GM12874 (cell line): ENCODE data around the gene PARD6A.

ENCODE experiments used
- TF ChIP-seq, protein P1 (sequence below): IDR thresholded peaks from 2 replicates; pipeline ENCODE4 v1.5.1; 2011; ENCODE audit warnings: low read depth, mild to moderate bottlenecking, control low read depth, low read length, moderate library complexity; ENCODE audit not compliant: insufficient read depth

Gene PARD6A

GRCh38 chr16:67665598-67665997, 4.8 kb downstream of the PARD6A start:
- TF ChIP-seq, protein P1, sequence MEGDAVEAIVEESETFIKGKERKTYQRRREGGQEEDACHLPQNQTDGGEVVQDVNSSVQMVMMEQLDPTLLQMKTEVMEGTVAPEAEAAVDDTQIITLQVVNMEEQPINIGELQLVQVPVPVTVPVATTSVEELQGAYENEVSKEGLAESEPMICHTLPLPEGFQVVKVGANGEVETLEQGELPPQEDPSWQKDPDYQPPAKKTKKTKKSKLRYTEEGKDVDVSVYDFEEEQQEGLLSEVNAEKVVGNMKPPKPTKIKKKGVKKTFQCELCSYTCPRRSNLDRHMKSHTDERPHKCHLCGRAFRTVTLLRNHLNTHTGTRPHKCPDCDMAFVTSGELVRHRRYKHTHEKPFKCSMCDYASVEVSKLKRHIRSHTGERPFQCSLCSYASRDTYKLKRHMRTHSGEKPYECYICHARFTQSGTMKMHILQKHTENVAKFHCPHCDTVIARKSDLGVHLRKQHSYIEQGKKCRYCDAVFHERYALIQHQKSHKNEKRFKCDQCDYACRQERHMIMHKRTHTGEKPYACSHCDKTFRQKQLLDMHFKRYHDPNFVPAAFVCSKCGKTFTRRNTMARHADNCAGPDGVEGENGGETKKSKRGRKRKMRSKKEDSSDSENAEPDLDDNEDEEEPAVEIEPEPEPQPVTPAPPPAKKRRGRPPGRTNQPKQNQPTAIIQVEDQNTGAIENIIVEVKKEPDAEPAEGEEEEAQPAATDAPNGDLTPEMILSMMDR: no peak

GRCh38 chr16:67666032-67666551, 5.3 kb downstream of the PARD6A start:
- TF ChIP-seq, protein P1: no peak

DNA sequence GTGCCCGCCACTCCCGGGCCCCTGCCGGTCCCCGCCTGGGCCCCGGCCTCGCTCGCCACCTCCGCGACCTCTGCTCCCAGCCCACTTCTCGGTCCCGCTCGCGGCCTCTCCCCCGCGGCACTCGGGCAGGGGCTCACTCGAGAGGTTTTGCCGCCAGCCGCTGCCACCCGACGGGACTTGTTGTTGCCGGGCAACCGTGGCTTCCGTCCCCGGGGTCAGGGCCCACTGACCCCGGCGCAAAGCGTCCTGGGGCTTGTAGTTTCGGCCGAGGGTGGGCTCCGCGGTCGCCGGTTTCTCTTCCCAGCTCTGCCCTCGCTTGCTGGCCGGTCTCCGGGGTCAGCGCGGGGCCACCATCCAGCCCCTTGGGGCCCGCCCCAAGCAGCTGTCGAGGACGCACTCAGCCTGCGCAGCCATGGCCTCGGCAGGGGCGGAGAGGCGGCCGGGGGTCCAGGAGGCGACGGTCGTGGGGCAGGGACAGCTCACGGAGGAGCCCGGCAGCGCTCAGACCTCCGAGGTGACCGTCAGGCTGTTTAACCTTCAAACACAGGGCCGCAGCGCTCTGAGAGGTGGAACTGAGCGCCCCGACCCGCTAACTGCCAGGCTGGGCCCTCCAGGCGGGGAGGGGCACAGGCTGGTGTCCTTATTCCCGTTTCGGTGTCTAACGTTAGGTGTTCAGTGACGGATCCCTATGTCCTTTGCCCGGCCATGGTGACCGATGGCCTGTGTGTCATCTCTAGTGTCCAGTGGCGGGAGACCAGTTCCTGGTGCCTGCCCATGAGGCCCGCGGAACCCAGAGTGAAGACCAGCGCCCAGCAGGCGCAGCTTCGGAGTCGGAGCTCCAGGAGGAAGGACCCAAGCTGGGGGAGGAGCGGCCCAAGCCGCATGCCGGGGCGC, 6.0 kb downstream of the PARD6A start, which contains the start of the genes C16orf86 and ENKD1:
Gene C16orf86, plus strand, starts transcription at position 256 of the 894 bp plus-strand sequence. Its CDS starts 157 bp downstream, at position 413.
Gene ENKD1, minus strand, starts transcription at position 192 of the 894 bp plus-strand sequence. CDS start 308 bp downstream, outside the sequence.
- TF ChIP-seq, protein P1: no peak

- TF ChIP-seq, protein P1: no peak
Measured at GRCh38 chr16:67667453-67667816, 6.7 kb downstream of the PARD6A start.

- TF ChIP-seq, protein P1: peak; percentile 91
Measured at GRCh38 chr16:67667817-67668494, 7.2 kb downstream of the PARD6A start.

DNA sequence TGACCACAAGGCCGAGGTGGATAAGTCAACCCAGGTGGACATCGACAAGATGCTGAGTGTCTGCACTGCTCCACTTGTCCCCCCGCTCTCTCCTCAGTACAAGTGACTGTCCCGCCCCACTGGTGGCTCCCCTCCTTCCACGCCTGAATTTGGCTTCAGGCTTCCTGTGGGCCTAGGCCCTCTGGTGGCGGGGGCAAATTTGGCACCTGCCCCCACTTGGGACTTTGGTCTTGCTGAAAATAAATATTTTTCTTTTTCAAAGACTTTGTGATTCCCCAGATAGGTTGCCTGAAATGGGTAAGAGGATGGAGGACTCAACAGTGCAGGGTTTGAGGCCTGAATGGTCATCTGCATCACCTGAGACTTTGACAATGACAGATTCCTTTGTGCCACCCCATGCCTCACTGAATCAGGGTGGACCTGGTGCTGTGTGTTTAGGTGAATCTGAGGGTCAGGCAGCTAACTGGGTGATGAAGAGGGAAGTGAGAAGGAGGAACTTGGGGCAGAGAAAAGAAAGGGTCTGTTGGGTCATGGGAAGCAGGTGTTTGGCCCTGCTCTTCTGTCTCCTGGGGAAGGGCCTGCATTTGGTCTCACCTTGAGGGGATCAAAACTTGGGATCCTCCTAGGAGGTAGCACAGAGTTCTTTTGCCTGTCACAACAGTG, 7.9 kb downstream of the PARD6A start:
- TF ChIP-seq, protein P1: peak; percentile 43
